ENCODE results near the gene RABGGTA. TPM values are rescaled to one million over a fixed set of nuclear protein-coding genes. Genes with fewer than 3 reads are reported as not detected.

Gene RABGGTA
- total RNA-seq, 1 donor from 2014 or later, result 54.9 TPM

GRCh38 chr14:24253936-24254335, 17.5 kb downstream of the RABGGTA start:
- DNase-seq (ENCODE audit: low spot score in 2 of 2), result no peak
- no peaks in the 10 kb centered on the region for H3K9me3 ChIP-seq
- H3K4me1 ChIP-seq, result no peaks in the 10 kb centered on the region
- intact Hi-C loops (cut with DNase I), result no loop called here
- H3K27me3 ChIP-seq, result no peaks in the 10 kb centered on the region
- H3K4me3 ChIP-seq, result no peak overlapping the region
- H3K36me3 ChIP-seq, result no peaks in the 10 kb centered on the region
- no peak overlapping the region for H3K27ac ChIP-seq
- no peak for TF ChIP-seq CTCF (IDR thresholded peaks at IDR 0.05)

- Histone ChIP-seq H3K9me3 (no peaks in the 10 kb centered on the region), H3K27ac (no peak overlapping the region), H3K27me3 (no peaks in the 10 kb centered on the region), H3K4me1 (no peaks in the 10 kb centered on the region), H3K4me3 (no peak overlapping the region), H3K36me3 (no peaks in the 10 kb centered on the region)
- TF ChIP-seq CTCF (IDR thresholded peaks at IDR 0.05), result no peak
- intact Hi-C loops (cut with DNase I), result no loop called here
- DNase-seq (ENCODE audit: low spot score in 2 of 2), result no peak
These were observed 18.9 kb downstream of the RABGGTA start for GRCh38 chr14:24252289-24253124.

GRCh38 chr14:24251880-24252288, 19.5 kb downstream of the RABGGTA start:
- Histone ChIP-seq H3K36me3 (no peaks in the 10 kb centered on the region), H3K9me3 (no peaks in the 10 kb centered on the region), H3K27ac (no peak overlapping the region), H3K27me3 (no peaks in the 10 kb centered on the region), H3K4me3 (no peak overlapping the region), H3K4me1 (no peaks in the 10 kb centered on the region)
- intact Hi-C loops (cut with DNase I), result no loop called here
- TF ChIP-seq CTCF (IDR thresholded peaks at IDR 0.05), result no peak
- no peak for DNase-seq (ENCODE audit: low spot score in 2 of 2)

GRCh38 chr14:24250354-24250753, 21.0 kb downstream of the RABGGTA start:
- Histone ChIP-seq H3K36me3 (no peaks in the 10 kb centered on the region), H3K9me3 (no peaks in the 10 kb centered on the region), H3K27me3 (no peaks in the 10 kb centered on the region), H3K4me3 (no peak overlapping the region), H3K27ac (no peak overlapping the region), H3K4me1 (no peaks in the 10 kb centered on the region)
- TF ChIP-seq CTCF (IDR thresholded peaks at IDR 0.05), result no peak
- intact Hi-C loops (cut with DNase I), result no loop called here
- no peak for DNase-seq (ENCODE audit: low spot score in 2 of 2)

- intact Hi-C loops (cut with DNase I), result no loop called here
- TF ChIP-seq CTCF (IDR thresholded peaks at IDR 0.05), result no peak
- no peak overlapping the region for H3K4me3 ChIP-seq
- H3K27ac ChIP-seq, result no peak overlapping the region
- no peaks in the 10 kb centered on the region for H3K9me3 ChIP-seq
- no peaks in the 10 kb centered on the region for H3K4me1 ChIP-seq
- H3K27me3 ChIP-seq, result no peaks in the 10 kb centered on the region
- H3K36me3 ChIP-seq, result no peaks in the 10 kb centered on the region
- no peak for DNase-seq (ENCODE audit: low spot score in 2 of 2)
These were observed 22.0 kb downstream of the RABGGTA start for GRCh38 chr14:24249230-24250021.
